SK-N-SH treated with all-trans-retinoic acid at 6 μM for 48 hours (cell line): ENCODE data around the gene UPK2.
A peak's percentile ranks its signal among the peaks of the same experiment; 100 is the strongest.

ENCODE experiments used
- ATAC-seq: fragments of 200-7000 bp; cut with Tn5 transposase; 3 replicates; pipeline ENCODE4 v1.9.1; 2020; ENCODE audit warnings: mild to moderate bottlenecking, moderate library complexity
- ARNTL ChIP-seq: fragments of 450-650 bp; formaldehyde crosslinking; IDR thresholded peaks from 2 replicates; pipeline ENCODE4 v1.5.0; 2020; ENCODE audit warnings: low read depth, mild to moderate bottlenecking, moderate library complexity, borderline replicate concordance
- BACH2 ChIP-seq: fragments of 250-450 bp; sonication (Bioruptor Pico); IDR thresholded peaks from 2 replicates; pipeline ENCODE4 v1.9.0; 2021; ENCODE audit warnings: mild to moderate bottlenecking, borderline replicate concordance
- CSDC2 ChIP-seq: fragments of 250-450 bp; sonication (Bioruptor Pico); IDR thresholded peaks from 2 replicates; pipeline ENCODE4 v1.5.0; 2020; ENCODE audit warnings: mild to moderate bottlenecking, moderate library complexity
- ESRRG ChIP-seq: fragments of 250-450 bp; sonication (Bioruptor Pico); IDR thresholded peaks from 2 replicates; pipeline ENCODE4 v1.6.1; 2021; ENCODE audit warnings: mild to moderate bottlenecking
- GLIS3 ChIP-seq: fragments of 250-450 bp; sonication (Bioruptor Pico); IDR thresholded peaks from 2 replicates; pipeline ENCODE4 v1.5.0; 2020; ENCODE audit warnings: mild to moderate bottlenecking, moderate library complexity
- OSR1 ChIP-seq: fragments of 250-450 bp; sonication (Bioruptor Pico); IDR thresholded peaks from 2 replicates; pipeline ENCODE4 v1.8.0; 2022; ENCODE audit warnings: moderate library complexity, mild to moderate bottlenecking, inconsistent platforms
- PPARA ChIP-seq: fragments of 250-450 bp; sonication (Bioruptor Pico); IDR thresholded peaks from 2 replicates; pipeline ENCODE4 v1.5.0; 2020; ENCODE audit warnings: mild to moderate bottlenecking, borderline replicate concordance
- RARB ChIP-seq: fragments of 250-450 bp; sonication (Bioruptor Pico); IDR thresholded peaks from 2 replicates; pipeline ENCODE4 v1.8.0; 2021; ENCODE audit warnings: mild to moderate bottlenecking, moderate library complexity
- SNAI2 ChIP-seq: fragments of 250-450 bp; sonication (Bioruptor Pico); IDR thresholded peaks from 2 replicates; pipeline ENCODE4 v1.5.0; 2020; ENCODE audit warnings: mild to moderate bottlenecking, moderate library complexity
- TCF4 ChIP-seq: fragments of 250-450 bp; sonication (Bioruptor Pico); IDR thresholded peaks from 2 replicates; pipeline ENCODE4 v1.8.0; 2021; ENCODE audit warnings: mild to moderate bottlenecking, moderate library complexity, borderline replicate concordance
- TOX ChIP-seq: fragments of 250-450 bp; sonication (Bioruptor Pico); IDR thresholded peaks from 2 replicates; pipeline ENCODE4 v1.8.0; 2021; ENCODE audit warnings: mild to moderate bottlenecking, moderate library complexity, borderline replicate concordance
- ZC3H10 ChIP-seq: fragments of 250-450 bp; sonication (Bioruptor Pico); IDR thresholded peaks from 2 replicates; pipeline ENCODE4 v1.5.1; 2021; ENCODE audit warnings: mild to moderate bottlenecking, moderate library complexity
- ZFP3 ChIP-seq: fragments of 250-450 bp; sonication (Bioruptor Pico); IDR thresholded peaks from 2 replicates; pipeline ENCODE4 v1.5.0; 2020; ENCODE audit warnings: mild to moderate bottlenecking, moderate library complexity
- ZFP30 ChIP-seq: fragments of 450-650 bp; formaldehyde crosslinking; IDR thresholded peaks from 2 replicates; pipeline ENCODE4 v1.5.0; 2022; ENCODE audit warnings: mild to moderate bottlenecking, moderate library complexity
- ZNF565 ChIP-seq: fragments of 450-650 bp; formaldehyde crosslinking; conservative IDR thresholded peaks from 2 replicates; pipeline ENCODE4 v1.5.0; 2020; ENCODE audit warnings: low read depth, mild to moderate bottlenecking, moderate library complexity
- ZNF70 ChIP-seq: fragments of 450-650 bp; formaldehyde crosslinking; IDR thresholded peaks from 2 replicates; pipeline ENCODE4 v1.5.0; 2020; ENCODE audit warnings: mild to moderate bottlenecking, moderate library complexity
- ZNF8 ChIP-seq: fragments of 450-650 bp; formaldehyde crosslinking; IDR thresholded peaks from 2 replicates; pipeline ENCODE4 v1.5.0; 2020; ENCODE audit warnings: mild to moderate bottlenecking, moderate library complexity
- TF ChIP-seq, protein P1 (sequence below): fragments of 250-450 bp; sonication (Bioruptor Pico); IDR thresholded peaks from 2 replicates; pipeline ENCODE4 v1.8.0; 2020; ENCODE audit warnings: mild to moderate bottlenecking, moderate library complexity, borderline replicate concordance
- TF ChIP-seq, protein P2 (sequence below): fragments of 250-450 bp; sonication (Bioruptor Pico); IDR thresholded peaks from 2 replicates; pipeline ENCODE4 v1.5.1; 2020; ENCODE audit warnings: low read depth, mild to moderate bottlenecking, moderate library complexity
- TF ChIP-seq, protein P3 (sequence below): fragments of 250-450 bp; sonication (Bioruptor Pico); IDR thresholded peaks from 2 replicates; pipeline ENCODE4 v1.8.0; 2021; ENCODE audit warnings: low read depth, mild to moderate bottlenecking, moderate library complexity, borderline replicate concordance
- TF ChIP-seq, protein P4 (sequence below): fragments of 250-450 bp; sonication (Bioruptor Pico); IDR thresholded peaks from 2 replicates; pipeline ENCODE4 v1.5.0; 2020; ENCODE audit warnings: mild to moderate bottlenecking, moderate library complexity

The UPK2 gene

DNA sequence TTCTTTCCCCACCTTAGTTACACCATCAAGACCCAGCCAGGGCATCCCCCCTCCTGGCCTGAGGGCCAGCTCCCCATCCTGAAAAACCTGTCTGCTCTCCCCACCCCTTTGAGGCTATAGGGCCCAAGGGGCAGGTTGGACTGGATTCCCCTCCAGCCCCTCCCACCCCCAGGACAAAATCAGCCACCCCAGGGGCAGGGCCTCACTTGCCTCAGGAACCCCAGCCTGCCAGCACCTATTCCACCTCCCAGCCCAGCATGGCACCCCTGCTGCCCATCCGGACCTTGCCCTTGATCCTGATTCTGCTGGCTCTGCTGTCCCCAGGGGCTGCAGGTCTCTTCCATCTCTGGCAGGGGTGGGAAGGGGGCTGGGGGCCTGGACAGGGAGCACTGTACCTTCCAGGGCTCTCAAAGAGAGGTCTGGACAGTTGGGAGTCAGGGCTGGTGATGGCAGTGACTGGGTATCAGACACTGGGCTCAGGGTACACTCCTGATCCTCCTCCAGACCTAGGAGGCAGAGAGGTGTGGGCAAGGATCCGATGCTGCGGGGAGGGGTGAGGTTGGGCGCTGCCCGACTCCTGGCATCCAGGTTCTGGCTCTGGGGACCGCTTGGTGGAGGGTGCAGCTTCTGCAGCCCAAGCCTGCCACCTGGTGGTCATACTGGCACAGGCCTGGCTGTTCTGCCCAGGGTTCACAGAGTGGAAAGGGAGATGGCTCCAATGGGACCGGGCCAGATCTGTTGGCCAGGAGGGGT lies at the start of gene UPK2:
Gene UPK2 (plus strand): TSS at position 205 of the 753 bp plus-strand sequence. CDS start 53 bp downstream, at position 258.
- ATAC-seq: peak; percentile 99
- TF ChIP-seq, protein P1, sequence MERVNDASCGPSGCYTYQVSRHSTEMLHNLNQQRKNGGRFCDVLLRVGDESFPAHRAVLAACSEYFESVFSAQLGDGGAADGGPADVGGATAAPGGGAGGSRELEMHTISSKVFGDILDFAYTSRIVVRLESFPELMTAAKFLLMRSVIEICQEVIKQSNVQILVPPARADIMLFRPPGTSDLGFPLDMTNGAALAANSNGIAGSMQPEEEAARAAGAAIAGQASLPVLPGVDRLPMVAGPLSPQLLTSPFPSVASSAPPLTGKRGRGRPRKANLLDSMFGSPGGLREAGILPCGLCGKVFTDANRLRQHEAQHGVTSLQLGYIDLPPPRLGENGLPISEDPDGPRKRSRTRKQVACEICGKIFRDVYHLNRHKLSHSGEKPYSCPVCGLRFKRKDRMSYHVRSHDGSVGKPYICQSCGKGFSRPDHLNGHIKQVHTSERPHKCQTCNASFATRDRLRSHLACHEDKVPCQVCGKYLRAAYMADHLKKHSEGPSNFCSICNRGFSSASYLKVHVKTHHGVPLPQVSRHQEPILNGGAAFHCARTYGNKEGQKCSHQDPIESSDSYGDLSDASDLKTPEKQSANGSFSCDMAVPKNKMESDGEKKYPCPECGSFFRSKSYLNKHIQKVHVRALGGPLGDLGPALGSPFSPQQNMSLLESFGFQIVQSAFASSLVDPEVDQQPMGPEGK (CRISPR knock-in tag): no peak
- TF ChIP-seq BACH2 (CRISPR knock-in tag) (no peak), SNAI2 (CRISPR knock-in tag) (no peak), RARB (CRISPR knock-in tag) (no peak), ZNF70 (CRISPR knock-in tag) (no peak), ZFP30 (CRISPR knock-in tag) (no peak), ZNF8 (CRISPR knock-in tag) (no peak), GLIS3 (no peak), PPARA (CRISPR knock-in tag) (no peak), ESRRG (no peak), ARNTL (no peak), OSR1 (CRISPR knock-in tag) (no peak), ZFP3 (CRISPR knock-in tag) (no peak), ZNF565 (CRISPR knock-in tag) (no peak), TOX (no peak), CSDC2 (no peak)
- TF ChIP-seq, protein P2, sequence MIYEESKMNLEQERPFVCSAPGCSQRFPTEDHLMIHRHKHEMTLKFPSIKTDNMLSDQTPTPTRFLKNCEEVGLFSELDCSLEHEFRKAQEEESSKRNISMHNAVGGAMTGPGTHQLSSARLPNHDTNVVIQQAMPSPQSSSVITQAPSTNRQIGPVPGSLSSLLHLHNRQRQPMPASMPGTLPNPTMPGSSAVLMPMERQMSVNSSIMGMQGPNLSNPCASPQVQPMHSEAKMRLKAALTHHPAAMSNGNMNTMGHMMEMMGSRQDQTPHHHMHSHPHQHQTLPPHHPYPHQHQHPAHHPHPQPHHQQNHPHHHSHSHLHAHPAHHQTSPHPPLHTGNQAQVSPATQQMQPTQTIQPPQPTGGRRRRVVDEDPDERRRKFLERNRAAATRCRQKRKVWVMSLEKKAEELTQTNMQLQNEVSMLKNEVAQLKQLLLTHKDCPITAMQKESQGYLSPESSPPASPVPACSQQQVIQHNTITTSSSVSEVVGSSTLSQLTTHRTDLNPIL (CRISPR knock-in tag): no peak
- TF ChIP-seq, protein P3, sequence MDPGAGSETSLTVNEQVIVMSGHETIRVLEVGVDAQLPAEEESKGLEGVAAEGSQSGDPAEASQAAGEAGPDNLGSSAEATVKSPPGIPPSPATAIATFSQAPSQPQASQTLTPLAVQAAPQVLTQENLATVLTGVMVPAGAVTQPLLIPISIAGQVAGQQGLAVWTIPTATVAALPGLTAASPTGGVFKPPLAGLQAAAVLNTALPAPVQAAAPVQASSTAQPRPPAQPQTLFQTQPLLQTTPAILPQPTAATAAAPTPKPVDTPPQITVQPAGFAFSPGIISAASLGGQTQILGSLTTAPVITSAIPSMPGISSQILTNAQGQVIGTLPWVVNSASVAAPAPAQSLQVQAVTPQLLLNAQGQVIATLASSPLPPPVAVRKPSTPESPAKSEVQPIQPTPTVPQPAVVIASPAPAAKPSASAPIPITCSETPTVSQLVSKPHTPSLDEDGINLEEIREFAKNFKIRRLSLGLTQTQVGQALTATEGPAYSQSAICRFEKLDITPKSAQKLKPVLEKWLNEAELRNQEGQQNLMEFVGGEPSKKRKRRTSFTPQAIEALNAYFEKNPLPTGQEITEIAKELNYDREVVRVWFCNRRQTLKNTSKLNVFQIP (CRISPR knock-in tag): no peak
- TF ChIP-seq, protein P4, sequence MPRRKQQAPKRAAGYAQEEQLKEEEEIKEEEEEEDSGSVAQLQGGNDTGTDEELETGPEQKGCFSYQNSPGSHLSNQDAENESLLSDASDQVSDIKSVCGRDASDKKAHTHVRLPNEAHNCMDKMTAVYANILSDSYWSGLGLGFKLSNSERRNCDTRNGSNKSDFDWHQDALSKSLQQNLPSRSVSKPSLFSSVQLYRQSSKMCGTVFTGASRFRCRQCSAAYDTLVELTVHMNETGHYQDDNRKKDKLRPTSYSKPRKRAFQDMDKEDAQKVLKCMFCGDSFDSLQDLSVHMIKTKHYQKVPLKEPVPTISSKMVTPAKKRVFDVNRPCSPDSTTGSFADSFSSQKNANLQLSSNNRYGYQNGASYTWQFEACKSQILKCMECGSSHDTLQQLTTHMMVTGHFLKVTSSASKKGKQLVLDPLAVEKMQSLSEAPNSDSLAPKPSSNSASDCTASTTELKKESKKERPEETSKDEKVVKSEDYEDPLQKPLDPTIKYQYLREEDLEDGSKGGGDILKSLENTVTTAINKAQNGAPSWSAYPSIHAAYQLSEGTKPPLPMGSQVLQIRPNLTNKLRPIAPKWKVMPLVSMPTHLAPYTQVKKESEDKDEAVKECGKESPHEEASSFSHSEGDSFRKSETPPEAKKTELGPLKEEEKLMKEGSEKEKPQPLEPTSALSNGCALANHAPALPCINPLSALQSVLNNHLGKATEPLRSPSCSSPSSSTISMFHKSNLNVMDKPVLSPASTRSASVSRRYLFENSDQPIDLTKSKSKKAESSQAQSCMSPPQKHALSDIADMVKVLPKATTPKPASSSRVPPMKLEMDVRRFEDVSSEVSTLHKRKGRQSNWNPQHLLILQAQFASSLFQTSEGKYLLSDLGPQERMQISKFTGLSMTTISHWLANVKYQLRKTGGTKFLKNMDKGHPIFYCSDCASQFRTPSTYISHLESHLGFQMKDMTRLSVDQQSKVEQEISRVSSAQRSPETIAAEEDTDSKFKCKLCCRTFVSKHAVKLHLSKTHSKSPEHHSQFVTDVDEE (CRISPR knock-in tag): no peak

DNA sequence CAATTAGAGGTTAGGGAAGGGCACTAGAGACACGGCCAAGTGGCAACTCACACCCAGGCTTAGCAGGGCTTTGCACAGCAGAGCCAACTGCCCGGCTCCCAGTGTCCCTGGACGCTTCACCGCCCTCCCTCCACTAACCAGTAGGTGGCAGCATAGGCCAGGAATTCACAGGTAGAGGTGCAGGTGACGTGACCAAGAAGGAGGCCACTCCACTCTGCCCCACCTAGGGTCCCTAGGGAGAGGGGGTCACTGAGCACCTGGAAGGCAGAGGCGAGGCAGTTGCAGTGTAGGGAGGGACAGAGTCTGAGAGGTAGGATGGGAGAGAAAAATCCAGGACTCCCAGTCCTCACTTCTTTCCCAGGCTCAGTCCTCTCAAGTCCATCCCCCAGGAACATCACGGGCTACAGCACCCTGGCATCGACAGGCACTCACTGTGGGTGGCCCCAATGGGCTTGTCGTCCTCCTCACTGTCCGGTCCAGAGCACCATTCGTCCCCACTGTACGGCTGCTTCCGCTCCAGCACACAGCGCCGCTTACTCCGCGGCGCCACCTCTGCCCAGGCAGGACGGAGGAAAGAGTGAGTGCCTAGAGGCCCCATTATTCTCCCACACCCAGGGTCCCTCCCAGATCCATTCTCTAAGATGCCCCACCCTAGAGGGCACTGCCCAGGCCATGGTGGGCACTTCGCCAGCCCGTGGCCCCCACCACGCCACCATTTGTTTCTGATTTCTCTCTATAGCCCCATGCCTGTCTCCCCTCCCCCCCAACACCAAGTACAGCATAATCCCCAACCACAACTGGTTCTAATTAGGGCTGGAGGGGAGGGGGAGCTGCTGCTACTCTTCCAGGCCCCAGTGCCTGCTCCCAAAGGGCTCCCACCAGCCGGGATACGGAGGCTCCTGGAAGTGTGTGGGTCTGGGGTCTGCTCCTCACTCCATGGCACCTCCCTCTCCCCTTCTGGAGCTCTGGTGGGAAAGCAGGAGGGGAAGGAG lies 48.8 kb upstream of the UPK2 start:
- ATAC-seq: peak; percentile 40
- no peak for TF ChIP-seq ZC3H10 (CRISPR knock-in tag)
- TF ChIP-seq RARB (CRISPR knock-in tag): no peak
- TF ChIP-seq ZFP30 (CRISPR knock-in tag): no peak
- TF ChIP-seq ARNTL: no peak
- TF ChIP-seq, protein P1 (CRISPR knock-in tag): no peak
- TF ChIP-seq TOX: no peak
- peak; percentile 76; the same call in 1 of the 2 replicates for TF ChIP-seq TCF4
